ENCODE measurements around the gene C22orf15.

- no peak for TF ChIP-seq CEBPB (IDR thresholded peaks at IDR 0.05)
- no peak for TF ChIP-seq JUN (IDR thresholded peaks at IDR 0.05)
- no peak for TF ChIP-seq CTCF (IDR thresholded peaks at IDR 0.05)
- TF ChIP-seq MAZ (IDR thresholded peaks at IDR 0.05; ENCODE audit: borderline replicate concordance, low read depth, low read length), result no peak
- no peak for TF ChIP-seq REST (IDR thresholded peaks at IDR 0.05)
- no peak for TF ChIP-seq HMGXB4 (CRISPR knock-in tag; IDR thresholded peaks at IDR 0.05; ENCODE audit: borderline replicate concordance)
- no peak for TF ChIP-seq EP300 (IDR thresholded peaks at IDR 0.05)
These were observed 47.9 kb upstream of the C22orf15 start for GRCh38 chr22:23714596-23715578.

All from A549 (cell line).